ENCODE data around the gene VSIG4. TPM values are rescaled to one million over a fixed set of nuclear protein-coding genes. Genes with fewer than 3 reads are reported as not detected.

Gene VSIG4
- total and polyA plus RNA-seq, 2 experiments from 2014 or later: not detected

DNA sequence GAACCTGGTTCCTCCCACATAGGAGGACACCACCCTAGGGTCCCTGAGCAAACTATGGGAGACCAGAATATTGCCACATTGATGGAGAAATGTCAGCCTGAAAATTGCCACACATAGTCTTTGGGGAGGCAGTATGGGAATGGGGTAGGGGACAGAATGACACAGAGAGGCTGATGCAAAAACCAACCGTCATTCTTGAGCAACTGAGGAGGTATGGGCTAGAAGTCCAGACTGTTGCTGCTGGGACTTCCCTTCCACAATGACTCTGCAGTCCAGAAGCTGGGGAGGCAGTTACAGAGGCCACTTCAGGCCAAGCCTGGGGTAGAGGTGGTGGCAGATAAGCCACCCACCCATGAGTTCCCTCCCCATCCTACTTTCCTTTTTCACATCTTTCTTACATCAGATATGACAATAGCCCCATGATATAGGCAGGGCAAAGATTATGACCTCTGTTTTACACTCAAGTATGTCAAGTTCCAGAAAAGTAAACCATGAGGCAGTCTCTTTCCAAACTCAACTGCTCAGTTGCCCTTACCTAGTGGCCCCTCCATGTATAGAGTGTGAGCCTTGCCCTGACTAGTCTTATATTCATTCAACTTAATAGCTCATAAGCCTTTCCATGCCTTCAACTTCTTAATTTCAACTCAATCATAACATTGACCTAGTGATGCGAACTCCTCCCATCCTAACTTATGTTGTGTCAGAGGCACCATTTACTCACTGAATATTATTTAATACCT lies 41.7 kb downstream of the VSIG4 start:
- in situ Hi-C loops (cut with MboI): no loop called here
- DNase-seq: no peak
- H3K4me1 ChIP-seq (ENCODE audit: insufficient read depth): no peaks in the 10 kb centered on the region
- TF ChIP-seq EZH2 (IDR thresholded peaks at IDR 0.05; ENCODE audit: insufficient read depth, poor library complexity, severe bottlenecking) (no peak), EZH2phosphoT487 (IDR thresholded peaks at IDR 0.05; ENCODE audit: insufficient read depth, low read depth) (no peak)
- no peak overlapping the region for H3K9ac ChIP-seq
- H4K20me1 ChIP-seq (ENCODE audit: insufficient read depth): no peaks in the 10 kb centered on the region
- no peaks in the 10 kb centered on the region for H3K27me3 ChIP-seq (replicated peaks; ENCODE audit: insufficient read depth)
- no peaks in the 10 kb centered on the region for H3K79me2 ChIP-seq (ENCODE audit: insufficient read depth)
- no peaks in the 10 kb centered on the region for H3K9me3 ChIP-seq (ENCODE audit: low read depth)
- no peak overlapping the region for H3K4me2 ChIP-seq (ENCODE audit: unreplicated experiment)
- WGBS, 2 experiments (ENCODE audit: low coverage in 1 of 2, low lambda C conversion rate in 2 of 2, missing lambda C conversion rate in 2 of 2): 20 to 52% methylated on average over 2 of the region's 2 CpGs
- no peak overlapping the region for H3K27ac ChIP-seq
- no peak overlapping the region for H3K4me3 ChIP-seq
- no peak overlapping the region for H2AFZ ChIP-seq
- H3K9me2 ChIP-seq (ENCODE audit: insufficient read depth): no peaks in the 10 kb centered on the region
- H3F3A ChIP-seq (ENCODE audit: insufficient read depth): no peaks in the 10 kb centered on the region
- H3K36me3 ChIP-seq (ENCODE audit: low read depth): no peaks in the 10 kb centered on the region

DNA sequence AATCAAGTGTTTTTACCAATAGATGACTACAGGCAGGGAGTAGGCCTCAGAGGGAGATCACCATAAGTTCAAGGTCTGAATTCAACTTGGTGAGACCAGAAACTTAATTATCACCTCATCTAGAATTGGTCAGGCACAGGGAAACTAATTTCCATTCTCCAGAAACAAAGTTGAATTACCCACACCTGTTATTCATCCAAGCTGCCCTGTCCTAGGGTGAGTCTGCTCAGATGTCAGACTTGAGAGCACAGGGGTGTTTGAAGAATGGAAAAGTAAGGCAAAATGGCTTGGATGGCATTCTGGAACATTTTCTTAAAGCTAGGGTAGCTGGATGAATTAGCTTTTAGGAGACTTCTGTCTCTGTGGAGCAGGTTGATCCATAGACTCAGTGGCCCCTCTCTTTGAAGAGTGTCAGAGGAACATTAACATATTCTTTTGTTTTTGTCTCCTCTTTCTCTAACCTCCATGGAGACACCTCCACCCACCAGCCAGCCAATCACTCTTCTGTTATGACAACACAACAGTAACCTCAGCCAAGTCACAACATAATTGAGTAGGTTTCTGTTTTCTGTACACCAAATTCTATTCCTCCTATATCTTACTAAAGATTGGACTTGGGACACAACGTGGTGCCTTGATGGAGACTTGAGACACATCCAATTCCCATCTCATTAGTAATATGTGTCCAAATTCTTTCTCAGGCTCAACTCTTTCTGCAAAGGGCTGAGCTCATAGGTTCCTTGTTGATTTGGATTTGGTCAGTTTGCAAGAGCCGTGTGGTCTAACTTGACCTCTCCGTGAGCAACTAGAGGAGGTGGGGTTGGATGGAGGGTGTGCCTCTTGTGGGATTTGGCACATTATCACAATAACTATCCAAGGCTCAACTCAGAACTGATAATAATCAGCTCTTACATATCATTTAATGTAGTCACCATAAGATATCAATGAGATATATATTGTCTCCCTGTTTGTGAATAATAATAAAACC lies 45.1 kb downstream of the VSIG4 start:
- Histone ChIP-seq H4K20me1 (ENCODE audit: insufficient read depth) (no peaks in the 10 kb centered on the region), H2AFZ (no peak overlapping the region), H3K4me2 (ENCODE audit: unreplicated experiment) (no peak overlapping the region), H3K9me2 (ENCODE audit: insufficient read depth) (no peaks in the 10 kb centered on the region), H3K9ac (no peak overlapping the region), H3K27me3 (replicated peaks; ENCODE audit: insufficient read depth) (no peaks in the 10 kb centered on the region), H3K79me2 (ENCODE audit: insufficient read depth) (no peaks in the 10 kb centered on the region), H3K27ac (no peak overlapping the region), H3K9me3 (ENCODE audit: low read depth) (no peaks in the 10 kb centered on the region), H3K36me3 (ENCODE audit: low read depth) (no peaks in the 10 kb centered on the region), H3K4me3 (no peak overlapping the region), H3K4me1 (ENCODE audit: insufficient read depth) (no peaks in the 10 kb centered on the region), H3F3A (ENCODE audit: insufficient read depth) (no peaks in the 10 kb centered on the region)
- in situ Hi-C loops (cut with MboI): no loop called here
- TF ChIP-seq EZH2 (IDR thresholded peaks at IDR 0.05; ENCODE audit: insufficient read depth, poor library complexity, severe bottlenecking) (no peak), EZH2phosphoT487 (IDR thresholded peaks at IDR 0.05; ENCODE audit: insufficient read depth, low read depth) (no peak)
- no peak for DNase-seq
- 46% methylated on average over 3 of the region's 3 CpGs for WGBS, 2 experiments (ENCODE audit: low coverage in 1 of 2, low lambda C conversion rate in 2 of 2, missing lambda C conversion rate in 2 of 2)

GRCh38 chrX:65993915-65994460 lies 45.9 kb downstream of the VSIG4 start:
- Histone ChIP-seq H2AFZ (no peak overlapping the region), H3K79me2 (ENCODE audit: insufficient read depth) (no peaks in the 10 kb centered on the region), H3K4me3 (no peak overlapping the region), H4K20me1 (ENCODE audit: insufficient read depth) (no peaks in the 10 kb centered on the region), H3K27ac (no peak overlapping the region), H3K4me2 (ENCODE audit: unreplicated experiment) (no peak overlapping the region), H3K4me1 (ENCODE audit: insufficient read depth) (no peaks in the 10 kb centered on the region), H3K9me3 (ENCODE audit: low read depth) (no peaks in the 10 kb centered on the region), H3F3A (ENCODE audit: insufficient read depth) (no peaks in the 10 kb centered on the region), H3K27me3 (replicated peaks; ENCODE audit: insufficient read depth) (no peaks in the 10 kb centered on the region), H3K9me2 (ENCODE audit: insufficient read depth) (no peaks in the 10 kb centered on the region), H3K36me3 (ENCODE audit: low read depth) (no peaks in the 10 kb centered on the region), H3K9ac (no peak overlapping the region)
- 38 to 41% methylated on average over 2 of the region's 2 CpGs for WGBS, 2 experiments (ENCODE audit: low coverage in 1 of 2, low lambda C conversion rate in 2 of 2, missing lambda C conversion rate in 2 of 2)
- in situ Hi-C loops (cut with MboI): no loop called here
- no peak for DNase-seq
- TF ChIP-seq EZH2 (IDR thresholded peaks at IDR 0.05; ENCODE audit: insufficient read depth, poor library complexity, severe bottlenecking) (no peak), EZH2phosphoT487 (IDR thresholded peaks at IDR 0.05; ENCODE audit: insufficient read depth, low read depth) (no peak)

DNA sequence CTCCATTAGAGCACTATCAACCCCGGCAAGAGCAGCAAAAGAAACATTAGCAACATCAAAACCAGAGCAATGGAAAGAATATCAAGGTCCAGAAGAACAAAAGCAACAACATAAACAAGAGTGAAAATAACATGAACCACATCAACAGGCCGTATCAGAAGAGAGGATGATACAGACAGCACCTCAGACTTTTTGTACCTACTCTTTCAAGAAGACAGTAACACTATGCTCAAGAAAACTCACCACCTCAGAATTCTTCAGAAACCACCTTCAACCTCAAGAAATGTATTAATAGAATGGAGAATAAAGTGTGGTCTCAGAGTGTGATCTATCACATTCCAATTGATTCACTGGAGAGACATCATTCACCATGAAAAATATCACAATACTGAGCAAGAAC lies 46.5 kb downstream of the VSIG4 start:
- no peaks in the 10 kb centered on the region for H3K79me2 ChIP-seq (ENCODE audit: insufficient read depth)
- 37 to 39% methylated on average over 2 of the region's 2 CpGs for WGBS, 2 experiments (ENCODE audit: low coverage in 1 of 2, low lambda C conversion rate in 2 of 2, missing lambda C conversion rate in 2 of 2)
- TF ChIP-seq EZH2 (IDR thresholded peaks at IDR 0.05; ENCODE audit: insufficient read depth, poor library complexity, severe bottlenecking) (no peak), EZH2phosphoT487 (IDR thresholded peaks at IDR 0.05; ENCODE audit: insufficient read depth, low read depth) (no peak)

More for the DNA sequence above, 46.5 kb downstream of the VSIG4 start:
- in situ Hi-C loops (cut with MboI): no loop called here
- Histone ChIP-seq H3K36me3 (ENCODE audit: low read depth) (no peaks in the 10 kb centered on the region), H3K9ac (no peak overlapping the region), H3K9me2 (ENCODE audit: insufficient read depth) (no peaks in the 10 kb centered on the region), H2AFZ (no peak overlapping the region), H3K4me2 (ENCODE audit: unreplicated experiment) (no peak overlapping the region), H3K4me1 (ENCODE audit: insufficient read depth) (no peaks in the 10 kb centered on the region), H3K27me3 (replicated peaks; ENCODE audit: insufficient read depth) (no peaks in the 10 kb centered on the region), H4K20me1 (ENCODE audit: insufficient read depth) (no peaks in the 10 kb centered on the region), H3F3A (ENCODE audit: insufficient read depth) (no peaks in the 10 kb centered on the region), H3K27ac (no peak overlapping the region), H3K9me3 (ENCODE audit: low read depth) (no peaks in the 10 kb centered on the region), H3K4me3 (no peak overlapping the region)
- no peak for DNase-seq

Data from GM23248 (cell line).